HG03457 (cell line): ENCODE data around the gene FAT1.

ENCODE experiments used
- ATAC-seq: cut with Tn5 transposase; IDR thresholded peaks from one replicate; pipeline ENCODE4 v1.9.1; 2021; ENCODE audit warnings: moderate number of reproducible peaks; ENCODE audit not compliant: unreplicated experiment

The FAT1 gene

DNA sequence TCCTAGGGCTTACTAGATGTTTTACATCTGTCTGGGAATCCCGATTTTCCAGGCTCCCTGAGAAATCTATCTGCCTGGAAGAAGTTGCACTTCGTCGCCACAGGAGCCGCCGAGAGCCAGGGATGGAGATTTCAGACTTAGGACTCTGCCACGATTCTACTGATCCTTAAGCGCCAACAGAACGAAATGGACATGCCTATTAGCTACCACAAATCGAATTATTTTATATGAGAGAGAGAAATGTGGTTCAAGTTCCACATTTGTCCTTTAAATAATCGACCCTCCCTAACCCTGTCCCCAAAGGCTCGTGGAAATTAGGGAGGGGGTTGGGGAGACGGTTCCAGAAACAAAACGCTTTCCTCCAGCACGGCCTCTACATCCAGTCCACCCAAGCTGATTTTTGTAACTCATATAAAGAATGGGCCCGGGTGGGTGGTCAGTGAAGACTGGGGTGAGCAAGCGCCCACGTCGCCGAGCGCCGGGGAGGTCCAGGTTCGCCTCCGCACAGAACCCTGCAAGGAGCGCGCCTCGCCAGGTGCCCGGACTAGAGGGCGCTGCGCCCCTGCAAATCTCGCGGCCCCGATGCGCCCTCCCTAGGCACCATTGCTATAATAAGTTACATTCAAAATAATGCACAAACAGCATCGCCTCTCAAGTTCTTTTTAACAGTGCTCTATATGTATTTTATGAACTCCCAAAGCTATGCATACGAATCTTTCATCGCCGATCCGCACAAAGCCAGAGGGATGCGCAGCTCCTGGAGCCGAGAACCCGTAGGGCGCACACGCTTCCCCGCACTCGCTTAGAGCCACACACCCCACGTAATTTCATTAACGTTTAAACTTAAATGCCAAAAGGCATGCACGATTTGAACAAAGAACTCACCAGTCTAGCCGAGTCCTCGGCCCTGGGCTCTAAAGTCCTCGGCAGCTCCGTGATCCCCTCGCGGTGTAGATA, 2.1 kb upstream of the FAT1 start:
- no peak for ATAC-seq

DNA sequence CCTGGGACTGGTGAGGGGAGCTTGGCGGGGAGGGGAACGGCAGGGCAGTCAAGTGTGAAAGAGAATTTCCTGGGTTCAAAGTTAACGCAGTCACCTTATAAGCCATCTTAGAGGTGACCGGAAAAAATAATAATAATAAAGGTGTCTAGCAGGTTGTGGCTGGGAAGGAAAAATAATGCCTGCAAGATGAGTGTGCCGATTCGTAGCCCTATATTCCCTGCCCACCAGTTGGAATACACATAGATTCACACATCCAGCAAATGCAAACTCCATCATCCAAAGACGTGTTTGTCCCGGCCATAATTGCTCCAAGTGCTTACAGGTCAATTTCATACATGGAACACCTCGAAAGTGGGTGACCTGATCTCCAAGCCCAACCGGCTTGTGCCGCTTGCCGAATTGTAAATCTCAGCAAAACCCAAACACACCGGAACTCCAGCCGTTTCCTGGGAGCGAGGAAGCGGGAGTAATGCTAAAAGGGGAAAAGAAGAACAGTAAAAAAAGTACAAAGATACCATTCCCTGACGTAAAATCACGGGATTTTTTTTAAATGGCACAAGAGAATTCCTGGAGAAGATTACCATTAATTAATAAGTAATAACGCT, 1.3 kb upstream of the FAT1 start:
- ATAC-seq = no peak

DNA sequence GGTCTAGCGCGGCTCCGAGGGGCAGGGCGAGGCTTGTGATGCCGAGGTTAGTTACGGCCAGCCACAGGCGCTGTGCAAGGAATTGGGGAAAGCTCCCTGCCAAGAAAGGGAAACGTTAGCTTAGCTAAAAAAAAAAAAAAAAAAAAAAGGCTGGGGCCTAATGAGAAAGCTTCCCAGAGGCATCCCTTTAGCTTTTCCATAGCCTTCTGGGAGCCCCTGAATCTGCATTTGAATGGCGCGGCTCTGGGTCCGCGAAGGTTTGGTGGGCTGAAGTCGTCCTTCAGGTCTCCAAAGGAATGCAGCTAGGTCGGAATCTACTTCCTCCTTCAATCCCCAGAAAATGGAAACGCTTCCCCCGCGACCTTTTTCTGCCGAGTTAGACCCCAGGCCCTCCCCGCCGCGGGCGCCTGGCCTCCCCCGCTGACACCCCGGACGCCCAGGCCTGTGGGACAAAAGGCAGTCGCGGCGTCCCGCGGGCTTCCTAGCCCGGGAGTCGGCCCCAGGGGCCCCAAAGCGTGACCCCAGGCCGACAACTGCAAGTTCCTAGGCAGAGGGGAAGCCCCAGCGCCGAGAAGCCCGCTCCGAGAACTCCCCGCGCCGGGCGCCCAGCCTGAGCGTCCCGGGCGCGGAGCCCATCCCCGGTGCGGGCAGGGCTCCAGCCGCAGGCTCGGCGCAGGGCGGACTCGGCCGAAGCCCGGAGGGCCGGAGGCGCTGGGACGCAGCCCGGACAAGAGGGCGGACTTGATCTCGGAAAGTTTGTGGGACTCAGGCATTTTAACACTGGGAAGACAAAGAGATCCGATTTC, 605 bp upstream of the FAT1 start:
- no peak for ATAC-seq

DNA sequence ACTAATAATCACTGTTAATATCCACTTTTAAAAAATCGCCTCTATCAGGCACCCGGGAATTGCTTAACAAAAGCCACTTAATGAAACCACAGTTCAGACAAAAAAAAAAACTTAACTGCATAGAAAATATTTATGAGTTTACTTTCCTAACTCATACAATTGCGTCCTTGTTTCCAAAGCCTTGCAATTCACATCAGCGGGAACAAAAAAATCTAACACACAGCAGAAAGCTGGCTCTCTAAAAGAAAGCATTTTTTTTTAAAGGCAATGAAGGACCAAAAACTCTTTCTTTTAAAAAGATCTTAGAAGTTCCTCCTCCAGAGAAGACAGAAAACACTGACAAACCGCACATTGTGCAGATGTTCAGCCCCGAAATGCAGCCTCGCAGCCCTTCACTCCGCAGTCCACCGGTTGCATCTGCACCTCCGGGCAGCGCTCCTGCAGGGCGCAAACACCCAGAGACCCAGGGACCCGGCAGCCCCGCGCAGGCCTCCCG, 812 bp downstream of the FAT1 start:
- no peak for ATAC-seq

DNA sequence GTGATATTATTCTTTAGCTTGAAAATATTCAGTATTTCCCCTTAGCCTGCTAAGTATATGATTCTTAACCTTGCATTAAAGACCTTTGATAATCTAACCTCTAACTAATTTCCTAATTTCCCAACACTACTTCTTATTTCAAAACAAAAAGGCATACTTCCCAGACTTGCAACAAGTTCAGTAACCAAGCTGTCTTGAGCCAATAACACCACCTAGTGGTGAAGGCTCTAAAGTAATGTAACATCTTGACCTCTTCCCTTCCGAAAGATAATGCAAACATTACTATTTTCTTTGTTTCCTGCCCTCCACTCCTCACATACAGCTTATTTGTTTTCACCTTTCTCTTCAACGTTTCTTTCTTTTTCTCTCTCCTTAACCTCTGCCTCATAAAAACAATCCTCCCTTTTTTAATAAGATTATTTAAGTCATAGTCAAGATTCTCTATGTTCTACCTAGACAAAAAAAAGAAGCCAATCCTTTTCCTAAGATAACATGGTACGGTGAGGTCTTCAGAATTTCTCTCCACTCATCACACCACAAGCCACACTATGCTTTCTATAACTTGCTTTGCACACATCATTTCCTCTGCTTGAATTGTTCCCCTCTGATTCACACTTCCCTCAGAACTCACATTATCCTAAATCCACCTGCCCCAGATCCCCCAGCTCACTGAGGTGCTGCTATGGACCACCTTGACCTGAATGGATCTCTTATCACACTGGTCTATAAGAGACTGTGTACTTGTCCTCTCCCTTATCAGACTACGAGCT, 3.5 kb downstream of the FAT1 start:
- no peak for ATAC-seq

DNA sequence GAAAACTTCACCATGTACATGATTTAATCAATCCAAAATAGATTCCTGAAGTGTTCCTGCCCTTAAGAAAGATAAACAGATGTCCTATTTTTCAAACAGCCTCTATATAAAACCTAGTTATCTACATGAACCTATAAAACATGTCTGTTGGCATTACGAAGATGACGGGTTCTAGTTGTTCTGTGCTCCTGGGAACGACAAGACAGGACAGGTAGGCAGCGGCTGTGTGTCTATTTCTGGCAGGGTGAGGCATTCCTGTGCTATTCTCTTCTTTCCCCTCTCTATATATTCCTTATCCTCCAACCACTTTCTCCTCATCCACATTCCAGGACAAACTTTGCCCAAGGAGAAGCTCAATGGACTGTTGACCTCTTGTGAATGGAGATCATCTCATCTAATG, 6.1 kb downstream of the FAT1 start:
- no peak for ATAC-seq

DNA sequence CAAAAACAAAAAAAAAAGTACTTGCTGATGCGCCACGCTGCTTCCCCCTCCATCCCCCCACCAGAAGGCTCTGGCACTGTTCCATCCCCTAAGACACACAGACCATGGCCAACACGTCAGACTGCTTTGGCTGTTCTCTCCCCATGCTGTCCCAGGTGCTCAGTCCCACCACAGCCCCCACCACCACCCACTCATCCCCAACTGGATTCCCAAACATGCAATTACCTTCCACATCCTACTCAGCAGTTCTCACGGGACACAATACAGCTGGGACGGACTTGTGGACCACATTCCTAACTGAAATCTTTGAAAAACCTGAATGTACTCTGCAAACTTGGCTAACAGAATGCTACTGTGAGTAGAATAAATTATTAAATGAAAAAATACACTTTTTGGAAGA, 8.6 kb downstream of the FAT1 start:
- ATAC-seq = no peak

DNA sequence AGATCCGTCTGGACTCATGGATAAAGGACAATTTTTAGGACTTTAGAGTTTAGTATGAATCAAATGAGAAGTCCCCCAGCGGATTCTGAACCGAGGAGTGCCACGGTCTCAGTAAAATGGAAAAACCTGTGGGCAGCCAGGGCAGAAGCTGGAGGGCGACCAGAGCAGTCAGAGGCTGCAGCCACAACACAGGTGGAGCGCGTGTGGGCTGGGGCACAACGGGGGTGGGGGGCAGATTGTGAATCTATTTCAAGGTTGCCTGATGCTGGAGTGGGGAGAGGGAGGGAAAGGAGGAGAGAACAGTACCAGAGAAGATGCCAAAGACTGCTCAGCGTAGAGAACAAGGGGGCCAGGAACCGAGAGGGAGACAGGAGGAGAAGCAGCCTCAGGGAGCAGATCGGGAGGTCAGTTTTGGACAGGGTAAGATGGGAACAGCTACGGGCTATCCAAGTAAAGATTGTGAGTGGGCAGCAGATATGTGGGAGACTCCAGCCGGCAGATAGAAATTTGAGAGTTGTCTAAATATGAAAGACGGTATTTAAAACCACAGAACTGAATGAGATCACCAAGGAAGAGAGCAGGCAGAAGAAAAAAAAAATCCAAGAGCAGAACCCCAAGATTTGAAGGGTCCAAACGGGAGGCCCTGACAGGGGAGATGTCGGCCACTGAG, 9.5 kb downstream of the FAT1 start:
- ATAC-seq = no peak

DNA sequence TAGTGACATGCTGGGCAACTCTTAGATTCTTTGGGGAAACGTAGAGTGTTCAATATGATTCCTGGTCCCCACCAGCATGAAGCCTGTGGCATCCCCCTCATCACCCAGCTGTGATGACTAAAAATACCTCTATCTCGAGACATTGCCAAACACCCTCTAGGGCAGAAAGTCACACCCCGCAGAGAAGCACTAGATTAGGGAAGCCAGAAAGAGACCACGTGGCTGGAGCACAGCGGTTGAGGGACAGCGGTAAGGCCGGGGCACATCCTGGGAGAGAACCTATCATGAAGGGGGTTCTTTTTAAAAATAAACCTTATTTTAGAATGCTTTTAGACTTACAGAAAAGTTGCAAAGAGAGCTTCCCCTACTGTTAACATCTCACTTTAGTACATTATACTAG, 11.0 kb downstream of the FAT1 start:
- no peak for ATAC-seq

DNA sequence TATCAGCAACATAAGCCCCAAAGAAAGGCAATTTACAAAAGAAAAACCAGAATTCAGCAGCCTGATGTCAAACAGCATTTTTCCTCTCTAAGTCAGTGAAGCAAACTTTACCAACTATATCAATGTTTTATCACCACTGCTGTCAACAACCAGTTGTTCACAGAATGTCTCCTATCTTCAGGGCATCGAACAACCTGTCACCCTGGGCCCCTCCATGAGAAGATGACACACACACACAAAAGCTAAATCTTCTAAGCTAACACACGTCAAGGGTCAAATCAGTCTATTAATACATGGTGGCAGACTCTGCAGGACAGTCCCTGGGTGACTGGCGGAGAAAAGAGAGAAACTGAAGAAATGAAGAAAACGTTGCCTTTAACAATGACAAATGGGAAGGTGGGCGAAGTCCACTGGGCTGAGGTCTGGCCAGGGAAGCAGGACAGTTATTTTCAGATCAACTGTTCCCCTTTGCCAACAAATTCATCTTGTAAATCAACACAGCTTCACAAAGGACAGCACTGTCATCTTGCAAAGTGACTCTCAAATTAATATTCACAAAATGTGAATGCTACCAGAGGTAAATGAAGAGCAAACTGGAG, 13.0 kb downstream of the FAT1 start:
- no peak for ATAC-seq

DNA sequence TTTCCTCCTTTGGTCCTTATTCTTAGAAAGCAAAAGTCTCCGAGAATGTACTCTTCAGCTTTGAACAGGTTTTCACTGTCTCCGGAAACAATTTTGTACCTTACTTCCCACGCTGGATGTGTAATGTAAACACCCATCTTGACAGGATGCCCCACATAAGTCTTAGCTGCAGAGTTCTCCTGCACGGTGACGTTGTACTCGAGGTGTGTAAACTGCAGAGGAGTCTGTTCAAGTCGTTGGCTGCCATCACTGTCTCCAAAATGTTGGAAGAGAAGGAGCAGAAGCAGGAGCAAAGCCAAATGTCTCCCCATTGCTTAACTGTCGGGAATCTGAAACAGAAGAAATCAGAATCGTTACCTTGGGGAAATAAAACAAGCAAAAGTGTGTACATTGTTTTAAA, 14.1 kb downstream of the FAT1 start:
- no peak for ATAC-seq

DNA sequence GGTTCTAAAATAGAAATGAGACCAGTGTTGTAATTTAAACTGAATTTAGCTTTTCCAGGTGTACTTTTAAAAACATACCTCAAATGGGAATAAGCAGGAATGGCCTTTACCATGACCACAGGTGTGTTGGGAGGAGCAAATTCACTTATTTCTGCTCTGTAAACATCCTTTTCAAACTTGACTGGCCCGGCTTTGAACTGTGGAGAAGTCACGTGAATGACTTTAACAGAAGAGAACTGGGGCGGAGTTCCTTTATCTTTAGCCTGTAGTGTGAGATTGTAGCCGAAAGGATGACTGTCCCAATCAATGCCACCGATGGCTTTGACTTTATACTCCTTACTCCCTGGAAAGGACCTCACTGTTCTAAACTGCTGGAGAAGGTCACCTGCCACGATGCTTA, 15.1 kb downstream of the FAT1 start:
- ATAC-seq = no peak

DNA sequence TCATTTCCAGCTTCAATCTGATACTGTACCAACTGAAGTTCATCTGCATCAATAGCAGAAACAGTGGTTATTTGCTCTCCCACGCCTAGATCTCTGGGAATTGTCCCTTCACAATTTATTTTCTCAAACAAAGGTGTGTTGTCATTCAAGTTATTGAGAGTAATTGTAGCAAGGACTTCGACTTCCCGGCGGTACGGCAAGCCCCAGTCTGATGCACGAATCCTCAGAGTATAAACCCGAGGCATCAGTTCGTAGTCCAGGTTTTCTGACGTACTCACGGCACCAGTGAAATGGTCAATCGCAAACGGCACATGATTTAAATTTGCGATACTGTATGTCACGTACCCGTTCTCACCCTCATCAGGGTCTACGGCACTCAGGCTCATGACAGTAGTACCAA, 15.7 kb downstream of the FAT1 start:
- ATAC-seq = no peak

DNA sequence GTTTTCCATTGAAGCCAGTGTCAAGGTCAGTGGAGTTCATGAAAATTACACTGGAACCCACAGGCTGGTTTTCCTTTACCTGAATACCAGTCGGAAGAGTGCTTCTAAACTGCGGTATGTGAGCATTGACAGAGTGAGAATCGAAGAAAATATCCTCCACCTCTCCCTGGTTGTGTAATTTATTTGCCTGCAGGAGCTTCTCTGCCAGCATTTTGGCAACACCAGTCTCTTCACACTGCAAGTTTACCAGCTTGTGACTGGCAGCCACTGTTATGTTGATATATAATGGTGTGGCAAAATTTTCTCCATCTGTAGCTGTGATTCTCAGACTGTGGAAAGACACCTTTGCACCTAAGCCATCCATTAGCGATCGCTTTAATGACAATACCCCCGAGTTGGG, 16.1 kb downstream of the FAT1 start:
- no peak for ATAC-seq

DNA sequence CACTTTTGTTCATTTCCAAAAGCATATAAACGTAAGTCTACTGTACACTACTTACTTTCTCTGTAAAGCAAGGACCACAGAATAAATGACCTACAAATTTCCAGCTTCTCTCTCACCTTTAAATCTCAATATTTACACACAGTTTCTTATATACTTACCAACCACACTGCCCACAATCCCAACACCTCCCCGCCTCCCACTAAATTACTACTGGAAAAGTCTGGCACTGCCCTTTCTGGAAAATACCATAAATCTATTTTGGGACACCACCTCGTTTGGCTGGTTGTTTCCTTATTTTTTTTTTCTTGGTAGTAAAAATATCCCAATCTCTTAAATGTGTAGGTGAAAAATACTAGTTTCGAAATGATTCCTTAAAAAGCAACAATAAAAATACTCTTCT, 19.6 kb downstream of the FAT1 start:
- ATAC-seq = no peak

DNA sequence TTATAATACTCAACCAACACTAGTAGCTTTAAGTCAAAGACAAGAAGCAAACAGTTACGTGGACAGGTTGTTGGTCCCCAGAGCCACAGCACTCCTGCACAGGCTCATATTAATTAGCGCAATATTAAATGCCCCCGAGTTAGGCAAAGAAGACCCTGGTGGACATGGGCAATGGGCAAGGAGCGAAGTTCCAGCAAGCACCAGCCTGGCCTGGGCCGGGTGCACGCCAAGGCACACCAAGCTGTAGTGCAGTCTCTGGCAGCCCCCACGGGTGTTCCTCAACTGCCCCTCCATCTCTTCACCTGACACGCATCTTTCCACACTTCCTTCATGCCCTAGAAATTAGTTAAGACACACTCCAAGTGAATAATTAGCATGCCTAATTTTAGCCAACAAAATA, 20.1 kb downstream of the FAT1 start:
- no peak for ATAC-seq

DNA sequence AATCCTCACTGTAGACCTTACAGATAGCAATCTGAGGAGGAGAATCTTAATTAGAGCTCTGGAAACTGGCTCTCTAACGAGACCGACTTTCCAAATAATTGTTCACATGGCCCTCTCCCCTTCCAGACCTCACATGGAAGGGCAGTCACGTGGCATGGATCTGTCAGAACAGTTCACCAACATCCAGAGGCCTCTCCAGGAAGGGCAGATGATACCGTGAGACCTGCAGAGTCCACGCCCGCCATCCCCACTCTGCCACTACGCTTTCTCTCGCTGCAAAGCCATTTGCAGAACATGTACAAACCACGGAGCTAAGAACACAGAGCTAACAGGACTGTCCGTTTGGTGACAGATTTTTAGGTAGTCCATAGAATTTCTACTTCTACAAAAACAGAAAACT, 20.7 kb downstream of the FAT1 start:
- ATAC-seq = no peak

DNA sequence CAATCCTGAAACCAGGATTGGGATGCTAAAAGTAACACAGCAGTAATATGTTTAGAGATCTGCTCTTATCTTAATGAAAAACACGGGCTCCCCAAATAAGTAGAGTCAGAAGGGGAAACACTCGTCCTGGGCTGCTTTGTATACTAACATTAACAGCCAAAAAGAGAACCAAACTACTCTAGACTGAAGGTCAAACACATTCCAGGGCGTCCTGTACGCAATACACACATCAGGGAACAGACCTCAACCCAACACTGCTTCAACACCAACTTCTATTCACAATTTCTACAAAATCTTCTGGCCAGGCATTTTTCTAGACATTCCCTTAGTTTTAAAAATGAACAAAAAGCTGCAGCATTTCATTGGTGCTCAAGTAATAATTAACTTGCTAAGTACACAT, 21.4 kb downstream of the FAT1 start:
- ATAC-seq = no peak

DNA sequence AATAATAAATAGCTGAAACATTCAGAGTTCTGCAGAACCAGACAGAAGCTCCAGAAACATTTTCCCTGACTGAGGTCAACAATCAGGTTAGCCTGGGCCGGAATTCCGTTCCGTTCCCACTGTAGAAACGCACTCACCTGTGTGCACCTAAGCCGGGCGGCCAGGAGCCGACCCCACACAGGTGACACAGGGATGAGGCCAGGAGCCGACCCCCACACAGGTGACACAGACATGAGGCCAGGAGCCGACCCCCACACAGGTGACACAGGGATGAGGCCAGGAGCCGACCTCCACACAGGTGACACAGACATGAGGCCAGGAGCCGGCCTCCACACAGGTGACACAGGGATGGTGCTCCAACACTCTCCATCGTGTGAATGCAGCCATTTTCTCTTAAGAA, 21.9 kb downstream of the FAT1 start:
- no peak for ATAC-seq

DNA sequence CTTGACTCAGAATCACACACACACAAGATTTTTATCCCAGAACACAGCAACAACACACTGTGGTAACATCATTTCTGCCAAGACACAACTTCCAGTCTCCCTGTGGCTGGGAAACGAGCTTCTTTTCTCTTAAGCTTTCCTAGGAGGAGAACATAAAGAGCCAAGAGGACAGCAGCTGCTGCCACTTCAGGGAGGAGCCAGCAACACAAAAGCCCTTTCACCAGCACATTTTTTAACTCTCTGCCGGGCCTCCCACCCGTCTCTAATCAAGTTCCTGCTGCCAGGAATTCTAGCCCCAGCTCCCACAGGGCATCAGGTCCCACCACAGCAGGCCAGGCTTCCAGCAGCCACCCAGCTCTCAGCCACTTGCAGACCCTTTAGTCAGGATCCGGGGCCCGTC, 22.4 kb downstream of the FAT1 start:
- ATAC-seq = no peak
